Thymus (tissue), 11 donors: Measurements from ENCODE around the gene OSBPL1A. TPM values are rescaled to one million over a fixed set of nuclear protein-coding genes. Genes with fewer than 3 reads are reported as not detected.

Source experiments
- DNase-seq, 9 donors: peaks; one replicate each; pipeline ENCODE4 v3.0.0-alpha.2; 2013; ENCODE audit warnings: low spot score in 9 of 9, low read depth in 6 of 9, missing footprints in 1 of 9
- H3K27ac ChIP-seq, 2 donors: one replicate each; pipeline ENCODE4 v1.5.1; 2013; ENCODE audit warnings: control low read depth in 1 of 2, low read depth in 1 of 2, low read length in 1 of 2, mild to moderate bottlenecking in 1 of 2, moderate library complexity in 1 of 2
- H3K27me3 ChIP-seq, 2 donors: one replicate each; pipeline ENCODE4 v1.5.1; 2013; ENCODE audit warnings: low read length in 1 of 2; ENCODE audit not compliant: control insufficient read depth in 2 of 2, insufficient read depth in 1 of 2
- H3K36me3 ChIP-seq, 2 donors: one replicate each; pipeline ENCODE4 v1.5.1; 2013; ENCODE audit warnings: low read length in 1 of 2, mild to moderate bottlenecking in 1 of 2, moderate library complexity in 1 of 2; ENCODE audit not compliant: control insufficient read depth in 2 of 2, insufficient read depth in 2 of 2
- H3K4me1 ChIP-seq, 2 donors: one replicate each; pipeline ENCODE4 v1.5.1; 2013; ENCODE audit warnings: low read length in 2 of 2; ENCODE audit not compliant: control insufficient read depth in 2 of 2, insufficient read depth in 2 of 2
- H3K4me3 ChIP-seq, 2 donors: one replicate each; pipeline ENCODE4 v1.5.1; 2013; ENCODE audit warnings: low read length in 2 of 2, control low read depth in 1 of 2, mild to moderate bottlenecking in 1 of 2
- H3K9me3 ChIP-seq, 2 donors: one replicate each; pipeline ENCODE4 v1.5.1; 2013; ENCODE audit warnings: low read length in 1 of 2, mild to moderate bottlenecking in 1 of 2; ENCODE audit not compliant: control insufficient read depth in 2 of 2, insufficient read depth in 1 of 2
- WGBS: extraction: QIAGEN DNeasy Blood & Tissue Kit; methylation state at CpG from one replicate; pipeline ENCODE4 v1.1.7; 2013; 5-methylcytosine and 5-hydroxymethylcytosine counted together
- polyA plus RNA-seq: library from polyadenylated mRNA; stranded (reverse); fragments of 200-250 nt; gene quantifications from one replicate; pipeline ENCODE4 v1.2.3, GENCODE V29; 2013
- total RNA-seq: library from RNA; stranded (reverse); fragments of 120-200 nt; gene quantifications from one replicate; pipeline ENCODE4 v1.2.4, GENCODE V29; 2013
- donor health status: healthy.

The OSBPL1A gene
- total and polyA plus RNA-seq, 2 donors: 10.7 to 21.0 TPM

GRCh38 chr18:24234850-24235418 lies 162.7 kb downstream of the OSBPL1A start:
- H3K36me3 ChIP-seq: no peaks in the 10 kb centered on the region
- H3K4me1 ChIP-seq: no peaks in the 10 kb centered on the region
- no peak for DNase-seq
- H3K27ac ChIP-seq: no peak overlapping the region
- no peak overlapping the region for H3K4me3 ChIP-seq
- H3K27me3 ChIP-seq: no peaks in the 10 kb centered on the region
- no peaks in the 10 kb centered on the region for H3K9me3 ChIP-seq
- 98% methylated on average over 7 of the region's 7 CpGs for WGBS

GRCh38 chr18:24234330-24234729 lies 163.3 kb downstream of the OSBPL1A start:
- no peak for DNase-seq

DNA sequence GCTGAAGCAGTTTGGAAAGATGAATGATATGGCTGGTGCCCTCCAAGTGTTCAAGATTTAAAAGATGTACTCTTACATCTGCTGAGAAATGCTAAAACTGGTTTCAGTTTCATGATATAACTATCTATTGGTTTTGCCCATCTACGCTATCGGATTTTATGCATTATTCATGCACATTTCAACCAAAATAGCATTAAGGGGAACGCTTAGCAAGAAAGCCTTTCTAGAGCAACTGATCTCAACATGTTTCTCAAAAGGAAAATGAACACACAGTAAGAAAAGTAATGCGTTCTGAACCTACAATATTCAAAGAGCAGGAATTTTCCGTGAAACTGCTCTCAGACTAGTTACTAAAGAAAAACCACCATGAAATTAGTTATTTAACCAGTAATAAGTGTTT lies 164.8 kb downstream of the OSBPL1A start:
- Histone ChIP-seq H3K4me1 (no peaks in the 10 kb centered on the region), H3K36me3 (no peaks in the 10 kb centered on the region), H3K27ac (no peak overlapping the region), H3K9me3 (no peaks in the 10 kb centered on the region), H3K27me3 (no peaks in the 10 kb centered on the region), H3K4me3 (no peak overlapping the region)
- no peak for DNase-seq
- 97% methylated on average over 5 of the region's 5 CpGs for WGBS

More at GRCh38 chr18:24234330-24234729, 163.3 kb downstream of the OSBPL1A start:
- Histone ChIP-seq H3K36me3 (no peaks in the 10 kb centered on the region), H3K4me3 (no peak overlapping the region), H3K4me1 (no peaks in the 10 kb centered on the region), H3K9me3 (no peaks in the 10 kb centered on the region), H3K27me3 (no peaks in the 10 kb centered on the region), H3K27ac (no peak overlapping the region)
- WGBS: 78% methylated on average over 5 of the region's 5 CpGs

GRCh38 chr18:24231773-24232735 lies 165.6 kb downstream of the OSBPL1A start:
- no peak for DNase-seq
- Histone ChIP-seq H3K4me1 (no peaks in the 10 kb centered on the region), H3K4me3 (no peak overlapping the region), H3K36me3 (no peaks in the 10 kb centered on the region), H3K9me3 (no peaks in the 10 kb centered on the region), H3K27me3 (no peaks in the 10 kb centered on the region), H3K27ac (no peak overlapping the region)
- 91% methylated on average over 8 of the region's 8 CpGs for WGBS

DNA sequence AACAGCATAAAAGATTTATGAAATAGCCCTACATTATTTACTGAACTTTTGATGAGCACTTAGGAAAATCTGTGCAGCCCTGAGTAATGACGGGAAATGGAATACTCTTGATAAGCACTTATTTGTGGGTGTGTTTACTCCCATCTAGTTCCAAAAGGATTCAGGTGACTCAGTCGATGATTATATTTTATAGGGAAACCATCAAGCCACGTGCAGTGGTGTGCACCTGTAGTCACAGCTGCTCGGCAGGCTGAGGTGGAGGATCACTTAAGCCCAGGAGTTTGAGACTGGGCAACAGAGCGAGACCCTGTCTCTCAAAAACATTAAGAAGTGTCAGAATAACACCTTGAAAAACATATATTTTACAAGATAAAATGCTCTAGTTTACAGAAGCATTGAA lies 166.9 kb downstream of the OSBPL1A start:
- Histone ChIP-seq H3K27ac (no peak overlapping the region), H3K27me3 (no peaks in the 10 kb centered on the region), H3K9me3 (no peaks in the 10 kb centered on the region), H3K4me3 (no peak overlapping the region), H3K36me3 (no peaks in the 10 kb centered on the region), H3K4me1 (no peaks in the 10 kb centered on the region)
- 98% methylated on average over 5 of the region's 5 CpGs for WGBS
- no peak for DNase-seq

DNA sequence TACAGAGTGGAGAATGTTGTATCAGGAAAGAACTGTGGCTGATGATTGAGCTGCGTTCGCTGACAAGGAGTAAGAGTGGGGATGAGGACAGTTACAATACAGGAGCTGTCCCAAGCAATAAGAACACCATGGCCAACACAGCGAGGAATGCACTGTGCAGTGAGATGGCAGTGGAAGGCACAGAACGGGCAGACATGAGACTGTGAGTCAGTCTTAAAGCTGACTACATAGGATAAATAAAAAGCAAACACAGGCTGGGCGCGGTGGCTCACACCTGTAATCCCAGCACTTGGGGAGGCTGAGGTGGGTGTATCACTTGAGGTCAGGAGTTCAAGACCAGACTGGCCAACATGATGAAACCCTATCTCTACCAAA lies 169.0 kb downstream of the OSBPL1A start:
- no peak overlapping the region for H3K27ac ChIP-seq
- H3K9me3 ChIP-seq: no peaks in the 10 kb centered on the region
- H3K27me3 ChIP-seq: no peaks in the 10 kb centered on the region
- no peak for DNase-seq
- no peaks in the 10 kb centered on the region for H3K4me1 ChIP-seq
- H3K36me3 ChIP-seq: no peaks in the 10 kb centered on the region
- WGBS: 98% methylated on average over 6 of the region's 6 CpGs
- no peak overlapping the region for H3K4me3 ChIP-seq

- Histone ChIP-seq H3K4me3 (no peak overlapping the region), H3K36me3 (no peaks in the 10 kb centered on the region), H3K4me1 (no peaks in the 10 kb centered on the region), H3K27ac (no peak overlapping the region), H3K27me3 (no peaks in the 10 kb centered on the region), H3K9me3 (no peaks in the 10 kb centered on the region)
- DNase-seq: no peak
- WGBS: 96% methylated on average over 12 of the region's 12 CpGs
Observed at GRCh38 chr18:24227977-24228666, 169.5 kb downstream of the OSBPL1A start.

- Histone ChIP-seq H3K27me3 (no peaks in the 10 kb centered on the region), H3K4me3 (no peak overlapping the region), H3K4me1 (no peaks in the 10 kb centered on the region), H3K9me3 (no peaks in the 10 kb centered on the region), H3K27ac (no peak overlapping the region), H3K36me3 (no peaks in the 10 kb centered on the region)
- no peak for DNase-seq
- WGBS: 98% methylated on average over 2 of the region's 2 CpGs
Observed at GRCh38 chr18:24220318-24220688, 177.3 kb downstream of the OSBPL1A start.
